OCI-LY1 (cell line): ENCODE data around the gene PPCDC.

Experiments used
- H2AFZ ChIP-seq: fragments of 200-600 bp; sonication (generic), shearing (Covaris generic); 2 replicates; pipeline ENCODE4 v1.6.0; 2014; ENCODE audit warnings: antibody characterized with exemption, mild to moderate bottlenecking, low read length
- H3F3A ChIP-seq: fragments of 200-600 bp; sonication (generic), shearing (Covaris generic); 2 replicates; pipeline ENCODE4 v1.6.0; 2014; ENCODE audit warnings: mild to moderate bottlenecking, antibody characterized with exemption, low read length, moderate library complexity; ENCODE audit not compliant: insufficient read depth
- H3K27ac ChIP-seq: fragments of 200-600 bp; sonication (generic); 2 replicates; pipeline ENCODE4 v1.5.1; 2014; ENCODE audit warnings: low read length, mixed run types, mild to moderate bottlenecking, low read depth; ENCODE audit not compliant: poor library complexity, severe bottlenecking
- H3K27me3 ChIP-seq: fragments of 200-600 bp; sonication (generic); 2 replicates; pipeline ENCODE4 v1.6.0; 2014; ENCODE audit warnings: antibody characterized with exemption, mild to moderate bottlenecking, low read length, moderate library complexity; ENCODE audit not compliant: insufficient read depth
- H3K36me3 ChIP-seq: fragments of 200-600 bp; sonication (generic); 2 replicates; pipeline ENCODE4 v1.6.1; 2014; ENCODE audit warnings: mild to moderate bottlenecking, antibody characterized with exemption, low read length, moderate library complexity, mixed read lengths; ENCODE audit not compliant: insufficient read depth
- H3K4me1 ChIP-seq: fragments of 200-600 bp; sonication (generic); 2 replicates; pipeline ENCODE4 v1.5.1; 2014; ENCODE audit warnings: mild to moderate bottlenecking, low read length, moderate library complexity; ENCODE audit not compliant: insufficient read depth, severe bottlenecking
- H3K4me2 ChIP-seq: fragments of 200-600 bp; sonication (generic), shearing (Covaris generic); 2 replicates; pipeline ENCODE4 v1.6.1; 2014; ENCODE audit warnings: low read length
- H3K4me3 ChIP-seq: fragments of 200-600 bp; sonication (generic); 2 replicates; pipeline ENCODE4 v1.5.1; 2014; ENCODE audit warnings: low read length, low read depth, mild to moderate bottlenecking, mixed read lengths; ENCODE audit not compliant: poor library complexity, severe bottlenecking
- H3K79me2 ChIP-seq: fragments of 200-600 bp; shearing (Covaris generic); 2 replicates; pipeline ENCODE4 v1.6.1; 2016; ENCODE audit warnings: mixed run types, low read length, mixed read lengths; ENCODE audit not compliant: insufficient read depth
- H3K9ac ChIP-seq: fragments of 200-600 bp; sonication (generic), shearing (Covaris generic); 2 replicates; pipeline ENCODE4 v1.6.1; 2014; ENCODE audit warnings: mild to moderate bottlenecking, low read length, mixed read lengths
- H3K9me2 ChIP-seq: fragments of 200-600 bp; sonication (generic), shearing (Covaris generic); 2 replicates; pipeline ENCODE4 v1.6.1; 2014; ENCODE audit warnings: low read depth, mild to moderate bottlenecking, low read length, mixed read lengths
- H3K9me3 ChIP-seq: fragments of 200-600 bp; shearing (Covaris generic); 2 replicates; pipeline ENCODE4 v1.6.1; 2014; ENCODE audit warnings: low read length, mixed read lengths
- H4K20me1 ChIP-seq: fragments of 200-600 bp; sonication (generic), shearing (Covaris generic); 2 replicates; pipeline ENCODE4 v1.6.0; 2016; ENCODE audit warnings: mild to moderate bottlenecking, low read length; ENCODE audit not compliant: insufficient read depth
- CTCF ChIP-seq: fragments of 200-600 bp; sonication (generic), shearing (Covaris generic); IDR thresholded peaks from 2 replicates; pipeline ENCODE4 v1.5.1; 2017; ENCODE audit warnings: mild to moderate bottlenecking, antibody characterized with exemption, low read length, moderate library complexity, mixed read lengths
- EZH2 ChIP-seq: fragments of 200-600 bp; sonication (generic), shearing (Covaris generic); IDR thresholded peaks from 2 replicates; pipeline ENCODE4 v1.8.0; 2017; ENCODE audit warnings: borderline replicate concordance, mixed run types, mild to moderate bottlenecking, antibody characterized with exemption, low read length, moderate library complexity, mixed read lengths

PPCDC gene

GRCh38 chr15:75063338-75063737 is 39.9 kb downstream of the PPCDC start:
- H3K9ac ChIP-seq, result no peak overlapping the region
- H2AFZ ChIP-seq, result no peak overlapping the region
- H3K27ac ChIP-seq, result no peak overlapping the region
- no peaks in the 10 kb centered on the region for H3K27me3 ChIP-seq
- no peaks in the 10 kb centered on the region for H3F3A ChIP-seq
- H3K4me3 ChIP-seq, result no peak overlapping the region
- H3K79me2 ChIP-seq, result no peaks in the 10 kb centered on the region
- no peaks in the 10 kb centered on the region for H3K4me1 ChIP-seq
- no peaks in the 10 kb centered on the region for H4K20me1 ChIP-seq
- H3K36me3 ChIP-seq, result no peaks in the 10 kb centered on the region
- no peak overlapping the region for H3K4me2 ChIP-seq
- no peaks in the 10 kb centered on the region for H3K9me3 ChIP-seq
- no peaks in the 10 kb centered on the region for H3K9me2 ChIP-seq
- TF ChIP-seq CTCF (no peak), EZH2 (no peak)

- no peak overlapping the region for H3K4me3 ChIP-seq
- no peaks in the 10 kb centered on the region for H3K36me3 ChIP-seq
- H3K27me3 ChIP-seq, result no peaks in the 10 kb centered on the region
- no peaks in the 10 kb centered on the region for H3K4me1 ChIP-seq
- H2AFZ ChIP-seq, result no peak overlapping the region
- no peaks in the 10 kb centered on the region for H3F3A ChIP-seq
- H3K9me2 ChIP-seq, result no peaks in the 10 kb centered on the region
- H3K9me3 ChIP-seq, result no peaks in the 10 kb centered on the region
- H3K27ac ChIP-seq, result no peak overlapping the region
- H3K9ac ChIP-seq, result no peak overlapping the region
- H3K79me2 ChIP-seq, result no peaks in the 10 kb centered on the region
- no peaks in the 10 kb centered on the region for H4K20me1 ChIP-seq
- no peak overlapping the region for H3K4me2 ChIP-seq
- TF ChIP-seq EZH2 (no peak), CTCF (no peak)
Measured at GRCh38 chr15:75063889-75064288, 40.5 kb downstream of the PPCDC start.

- Histone ChIP-seq H3K9me3 (no peaks in the 10 kb centered on the region), H3K4me2 (no peak overlapping the region), H3K4me1 (no peaks in the 10 kb centered on the region), H4K20me1 (no peaks in the 10 kb centered on the region), H3K9ac (no peak overlapping the region), H3K9me2 (no peaks in the 10 kb centered on the region), H3K4me3 (no peak overlapping the region), H3K36me3 (no peaks in the 10 kb centered on the region), H3K27me3 (no peaks in the 10 kb centered on the region), H3F3A (no peaks in the 10 kb centered on the region), H3K79me2 (no peaks in the 10 kb centered on the region), H3K27ac (no peak overlapping the region), H2AFZ (no peak overlapping the region)
- TF ChIP-seq EZH2, result no peak
- no peak for TF ChIP-seq CTCF
Measured at GRCh38 chr15:75064846-75065245, 41.5 kb downstream of the PPCDC start.
